ENCODE measurements around the gene SLC19A1.

GRCh38 chr21:45533361-45533845 is 8.8 kb downstream of the SLC19A1 start:
- TF ChIP-seq CTCF (IDR thresholded peaks at IDR 0.05) (no peak), POLR2A (IDR thresholded peaks at IDR 0.05) (peak in 1 of 2 donors; percentile 24)

Measured in Peyer's patch (tissue), 4 donors.